Measurements from ENCODE around the gene PITX1.

PITX1 gene

GRCh38 chr5:135046661-135047346 is 12.8 kb upstream of the PITX1 start:
- no peak overlapping the region for H3K4me3 ChIP-seq (ENCODE audit: control insufficient read depth, low read depth, low read length)
- no peak for DNase-seq (ENCODE audit: low read depth)
- no peak for TF ChIP-seq CTCF (IDR thresholded peaks at IDR 0.05; ENCODE audit: control insufficient read depth, insufficient read depth, low read depth, low read length, missing control alignments)

DNA sequence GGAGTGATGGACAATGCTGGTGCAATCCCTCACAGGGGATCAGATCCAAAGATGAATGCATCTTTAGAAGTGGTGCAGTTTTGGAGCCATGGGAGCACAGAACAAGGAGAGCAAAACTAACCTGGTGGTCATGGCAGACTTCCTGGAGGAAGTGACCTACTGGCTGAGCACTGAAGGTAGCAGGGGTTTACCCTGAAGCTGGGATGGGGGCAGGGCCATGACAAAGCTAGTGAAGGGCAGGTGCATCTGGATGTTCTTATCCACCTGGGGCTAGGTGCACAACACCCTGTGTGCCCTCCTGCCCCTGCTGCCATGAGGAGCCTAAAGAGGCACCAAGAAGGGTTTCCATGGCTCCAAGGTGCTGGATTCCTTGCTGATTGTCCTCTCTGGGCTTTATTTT is 11.5 kb upstream of the PITX1 start:
- no peak overlapping the region for H3K4me3 ChIP-seq (ENCODE audit: control insufficient read depth, low read depth, low read length)
- DNase-seq (ENCODE audit: low read depth): no peak
- no peak for TF ChIP-seq CTCF (IDR thresholded peaks at IDR 0.05; ENCODE audit: control insufficient read depth, insufficient read depth, low read depth, low read length, missing control alignments)

DNA sequence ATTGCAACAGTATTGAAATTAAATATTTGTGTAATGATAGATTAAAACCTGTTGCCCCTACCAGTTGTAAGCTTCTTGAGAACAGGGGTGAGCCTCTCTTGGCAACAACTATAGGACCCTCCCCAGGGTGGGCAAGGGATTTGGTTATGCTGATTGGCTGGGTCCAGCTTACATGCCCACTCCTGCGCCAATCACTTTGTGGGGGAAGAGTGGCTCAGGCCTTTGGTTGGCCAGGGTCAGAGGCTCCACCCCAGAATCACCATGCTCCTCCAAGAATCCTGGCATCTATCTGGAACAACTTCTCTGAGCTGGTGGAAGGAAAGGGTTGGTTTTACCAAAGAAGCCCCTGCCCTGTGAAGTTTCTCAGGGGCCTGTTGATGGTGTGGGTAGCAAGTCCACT is 8.6 kb upstream of the PITX1 start:
- no peak for TF ChIP-seq CTCF (IDR thresholded peaks at IDR 0.05; ENCODE audit: control insufficient read depth, insufficient read depth, low read depth, low read length, missing control alignments)
- no peak for DNase-seq (ENCODE audit: low read depth)
- H3K4me3 ChIP-seq (ENCODE audit: control insufficient read depth, low read depth, low read length): no peak overlapping the region

DNA sequence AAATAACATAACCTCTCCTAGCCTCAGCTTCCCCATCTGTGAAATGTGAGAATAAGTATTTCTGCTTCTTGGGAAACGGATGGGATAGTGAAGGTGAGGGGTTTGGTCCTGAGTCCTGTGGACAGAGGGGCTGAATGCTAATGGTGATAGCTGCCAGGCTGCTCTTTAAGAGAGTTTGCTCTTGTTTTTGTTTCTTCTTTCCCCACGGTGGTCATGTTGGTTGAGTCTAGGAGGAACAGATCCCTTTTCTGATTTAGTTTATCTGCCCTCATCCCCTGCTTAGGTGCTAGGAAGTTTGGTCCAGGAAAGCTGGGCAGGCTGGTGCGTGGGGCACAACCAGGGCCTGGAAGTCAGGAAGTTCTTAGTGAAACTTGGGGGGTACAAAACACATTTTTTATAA is 7.7 kb upstream of the PITX1 start:
- no peak for DNase-seq (ENCODE audit: low read depth)
- no peak overlapping the region for H3K4me3 ChIP-seq (ENCODE audit: control insufficient read depth, low read depth, low read length)
- TF ChIP-seq CTCF (IDR thresholded peaks at IDR 0.05; ENCODE audit: control insufficient read depth, insufficient read depth, low read depth, low read length, missing control alignments): no peak

DNA sequence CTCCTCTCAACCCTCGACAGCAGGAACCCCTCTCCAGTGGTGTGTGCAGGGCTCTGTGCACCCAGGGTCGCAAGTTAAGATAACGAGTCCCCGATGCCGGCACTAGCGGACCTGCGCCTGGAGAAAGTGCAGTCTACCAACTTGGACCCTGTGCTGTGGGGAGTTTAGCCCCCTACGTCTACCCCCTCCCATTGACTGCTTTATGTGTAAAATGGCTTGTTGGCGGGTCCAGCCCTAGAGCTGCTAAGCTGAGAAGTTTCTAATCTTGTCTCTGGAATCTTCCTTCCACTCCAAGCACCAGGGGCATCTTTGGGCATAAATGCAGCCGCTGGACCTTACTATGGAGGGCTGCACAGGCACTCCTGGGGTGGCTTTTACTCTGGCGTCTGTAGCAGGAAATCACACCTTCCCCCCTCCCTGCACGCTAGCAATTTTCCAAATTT is 7.1 kb upstream of the PITX1 start:
- DNase-seq (ENCODE audit: low read depth): no peak
- no peak for TF ChIP-seq CTCF (IDR thresholded peaks at IDR 0.05; ENCODE audit: control insufficient read depth, insufficient read depth, low read depth, low read length, missing control alignments)
- no peak overlapping the region for H3K4me3 ChIP-seq (ENCODE audit: control insufficient read depth, low read depth, low read length)

- no peak for TF ChIP-seq CTCF (IDR thresholded peaks at IDR 0.05; ENCODE audit: control insufficient read depth, insufficient read depth, low read depth, low read length, missing control alignments)
- no peak overlapping the region for H3K4me3 ChIP-seq (ENCODE audit: control insufficient read depth, low read depth, low read length)
- DNase-seq (ENCODE audit: low read depth): no peak
These were observed 6.5 kb upstream of the PITX1 start for GRCh38 chr5:135040333-135041144.

Measured in AG09309 (cell line).